Mesendoderm (in vitro differentiated cells): ENCODE data around the gene KCNRG.

Source experiments
- DNase-seq: peaks from one replicate; pipeline ENCODE4 v3.0.0; 2013
- H2AK5ac ChIP-seq: 2 replicates; pipeline ENCODE4 v1.6.1; 2013; ENCODE audit warnings: low read length, inconsistent platforms
- H2BK120ac ChIP-seq: 2 replicates; pipeline ENCODE4 v1.6.1; 2013; ENCODE audit warnings: low read depth, mild to moderate bottlenecking, low read length, moderate library complexity, mixed read lengths
- H2BK15ac ChIP-seq: replicated peaks from 2 replicates; pipeline ENCODE4 v1.6.1; 2013; ENCODE audit warnings: low read depth, mild to moderate bottlenecking, moderate library complexity
- H2BK5ac ChIP-seq: 2 replicates; pipeline ENCODE4 v1.6.1; 2013; ENCODE audit warnings: low read length, inconsistent platforms
- H3K18ac ChIP-seq: 2 replicates; pipeline ENCODE4 v1.6.1; 2013; ENCODE audit warnings: mild to moderate bottlenecking, low read length, mixed read lengths
- H3K23ac ChIP-seq: one replicate; pipeline ENCODE4 v1.6.1; 2013; ENCODE audit warnings: low read length
- H3K27ac ChIP-seq: 2 replicates; pipeline ENCODE4 v1.5.1; 2013; ENCODE audit warnings: low read depth, mild to moderate bottlenecking, inconsistent platforms, low read length, moderate library complexity
- H3K27me3 ChIP-seq: 2 replicates; pipeline ENCODE4 v1.6.1; 2013; ENCODE audit warnings: low read length, control low read depth, mild to moderate bottlenecking, inconsistent platforms; ENCODE audit not compliant: insufficient read depth, poor library complexity
- H3K36me3 ChIP-seq: 2 replicates; pipeline ENCODE4 v1.6.1; 2013; ENCODE audit warnings: low read length, inconsistent platforms; ENCODE audit not compliant: control insufficient read depth, insufficient read depth
- H3K4ac ChIP-seq: one replicate; pipeline ENCODE4 v1.6.1; 2013; ENCODE audit warnings: low read depth, mild to moderate bottlenecking, low read length, moderate library complexity
- H3K4me1 ChIP-seq: 2 replicates; pipeline ENCODE4 v1.6.1; 2013; ENCODE audit warnings: low read depth, low read length, inconsistent platforms; ENCODE audit not compliant: control insufficient read depth
- H3K4me2 ChIP-seq: 2 replicates; pipeline ENCODE4 v1.6.1; 2013; ENCODE audit warnings: low read length
- H3K4me3 ChIP-seq: 2 replicates; pipeline ENCODE4 v1.5.1; 2013; ENCODE audit warnings: mild to moderate bottlenecking, low read length
- H3K56ac ChIP-seq: one replicate; pipeline ENCODE4 v1.6.1; 2013; ENCODE audit warnings: low read length
- H3K79me1 ChIP-seq: 2 replicates; pipeline ENCODE4 v1.6.1; 2013; ENCODE audit warnings: low read length, inconsistent platforms
- H3K79me2 ChIP-seq: 2 replicates; pipeline ENCODE4 v1.6.1; 2013; ENCODE audit warnings: mild to moderate bottlenecking, low read length; ENCODE audit not compliant: control insufficient read depth, insufficient read depth
- H3K9ac ChIP-seq: 2 replicates; pipeline ENCODE4 v1.6.1; 2013; ENCODE audit warnings: low read length, inconsistent platforms
- H4K5ac ChIP-seq: one replicate; pipeline ENCODE4 v1.6.1; 2013; ENCODE audit warnings: low read length
- H4K8ac ChIP-seq: one replicate; pipeline ENCODE4 v1.6.1; 2013; ENCODE audit warnings: low read depth, mild to moderate bottlenecking, control low read depth, low read length, moderate library complexity
- WGBS: extraction: QIAGEN DNeasy Blood & Tissue Kit; methylation state at CpG from one replicate; pipeline ENCODE4 v1.1.7; 2013; ENCODE audit warnings: low lambda C conversion rate, missing lambda C conversion rate; ENCODE audit not compliant: insufficient coverage; ENCODE audit errors: extremely low coverage; 5-methylcytosine and 5-hydroxymethylcytosine counted together

KCNRG gene

GRCh38 chr13:50030315-50030714, 15.1 kb downstream of the KCNRG start:
- no peak overlapping the region for H3K4me3 ChIP-seq
- no peak overlapping the region for H3K27ac ChIP-seq
- WGBS: no CpG with 5 or more reads among the region's 3 CpGs
- H3K4me2 ChIP-seq: no peak overlapping the region
- no peak overlapping the region for H2BK5ac ChIP-seq
- no peaks in the 10 kb centered on the region for H3K4me1 ChIP-seq
- H3K23ac ChIP-seq: no peak overlapping the region
- no peak overlapping the region for H2BK15ac ChIP-seq
- no peaks in the 10 kb centered on the region for H3K36me3 ChIP-seq
- H3K79me1 ChIP-seq: no peaks in the 10 kb centered on the region
- no peak overlapping the region for H4K8ac ChIP-seq
- no peak overlapping the region for H3K4ac ChIP-seq
- no peaks in the 10 kb centered on the region for H3K27me3 ChIP-seq
- H3K79me2 ChIP-seq: no peaks in the 10 kb centered on the region
- no peak overlapping the region for H3K9ac ChIP-seq
- DNase-seq: peak; percentile 75
- no peak overlapping the region for H4K5ac ChIP-seq
- no peak overlapping the region for H2BK120ac ChIP-seq
- H2AK5ac ChIP-seq: no peak overlapping the region
- H3K56ac ChIP-seq: no peak overlapping the region
- H3K18ac ChIP-seq: no peak overlapping the region

- Histone ChIP-seq H3K9ac (no peak overlapping the region), H4K5ac (no peak overlapping the region), H3K27me3 (no peaks in the 10 kb centered on the region), H4K8ac (no peak overlapping the region), H3K4me1 (peaks cover 2% of the 10 kb centered on the region), H2BK120ac (no peak overlapping the region), H2BK15ac (no peak overlapping the region), H3K4me3 (no peak overlapping the region), H3K79me2 (no peaks in the 10 kb centered on the region), H3K79me1 (no peaks in the 10 kb centered on the region), H3K56ac (no peak overlapping the region), H3K36me3 (no peaks in the 10 kb centered on the region), H3K23ac (no peak overlapping the region), H3K4me2 (no peak overlapping the region), H2AK5ac (no peak overlapping the region), H3K27ac (no peak overlapping the region), H3K18ac (no peak overlapping the region), H3K4ac (no peak overlapping the region), H2BK5ac (no peak overlapping the region)
- DNase-seq: no peak
Measured at GRCh38 chr13:50033725-50034124, 18.5 kb downstream of the KCNRG start.

- Histone ChIP-seq H2BK5ac (no peak overlapping the region), H2BK120ac (no peak overlapping the region), H3K79me1 (no peaks in the 10 kb centered on the region), H3K4me1 (peaks cover 2% of the 10 kb centered on the region), H3K79me2 (no peaks in the 10 kb centered on the region), H3K36me3 (no peaks in the 10 kb centered on the region), H4K8ac (no peak overlapping the region), H3K18ac (no peak overlapping the region), H2BK15ac (no peak overlapping the region), H3K23ac (no peak overlapping the region), H3K4me2 (no peak overlapping the region), H4K5ac (no peak overlapping the region), H3K27ac (no peak overlapping the region), H3K27me3 (no peaks in the 10 kb centered on the region), H2AK5ac (no peak overlapping the region), H3K9ac (no peak overlapping the region), H3K4ac (no peak overlapping the region), H3K4me3 (no peak overlapping the region), H3K56ac (no peak overlapping the region)
- DNase-seq: peak; percentile 91
Measured at GRCh38 chr13:50037788-50038187, 22.5 kb downstream of the KCNRG start.

- WGBS: 100% methylated on average over 1 of the region's 6 CpGs
- no peak overlapping the region for H2AK5ac ChIP-seq
Measured at GRCh38 chr13:50038266-50038665, 23.0 kb downstream of the KCNRG start.

GRCh38 chr13:50052478-50052877, 37.2 kb downstream of the KCNRG start:
- Histone ChIP-seq H4K8ac (no peak overlapping the region), H3K4me2 (no peak overlapping the region), H3K56ac (no peak overlapping the region), H3K4ac (no peak overlapping the region), H3K4me1 (no peaks in the 10 kb centered on the region), H3K79me2 (no peaks in the 10 kb centered on the region), H3K18ac (no peak overlapping the region), H3K27ac (no peak overlapping the region), H2BK120ac (no peak overlapping the region), H2AK5ac (no peak overlapping the region), H2BK15ac (no peak overlapping the region), H4K5ac (no peak overlapping the region), H3K27me3 (no peaks in the 10 kb centered on the region), H3K79me1 (peaks cover 1% of the 10 kb centered on the region), H3K23ac (no peak overlapping the region), H2BK5ac (no peak overlapping the region), H3K9ac (no peak overlapping the region), H3K4me3 (no peak overlapping the region), H3K36me3 (no peaks in the 10 kb centered on the region)
- no peak for DNase-seq
- WGBS: no CpG with 5 or more reads among the region's 4 CpGs

More at GRCh38 chr13:50038266-50038665, 23.0 kb downstream of the KCNRG start:
- DNase-seq: no peak
- Histone ChIP-seq H3K9ac (no peak overlapping the region), H3K4me2 (no peak overlapping the region), H4K8ac (no peak overlapping the region), H2BK5ac (peak overlapping the region; percentile 57), H3K79me1 (no peaks in the 10 kb centered on the region), H3K79me2 (no peaks in the 10 kb centered on the region), H3K18ac (peak overlapping the region; percentile 70), H2BK15ac (no peak overlapping the region), H3K27ac (peak overlapping the region; percentile 31), H3K4me3 (no peak overlapping the region), H3K23ac (no peak overlapping the region), H4K5ac (no peak overlapping the region), H3K27me3 (no peaks in the 10 kb centered on the region), H3K4me1 (peaks cover 2% of the 10 kb centered on the region), H3K36me3 (no peaks in the 10 kb centered on the region), H2BK120ac (no peak overlapping the region), H3K56ac (peak overlapping the region; percentile 56), H3K4ac (no peak overlapping the region)

GRCh38 chr13:50053844-50054243, 38.6 kb downstream of the KCNRG start:
- Histone ChIP-seq H3K23ac (no peak overlapping the region), H3K36me3 (no peaks in the 10 kb centered on the region)
- WGBS: no CpG with 5 or more reads among the region's 1 CpG

More at GRCh38 chr13:50053844-50054243, 38.6 kb downstream of the KCNRG start:
- H3K9ac ChIP-seq: no peak overlapping the region
- H3K79me1 ChIP-seq: peaks cover 1% of the 10 kb centered on the region
- no peak for DNase-seq
- H2BK15ac ChIP-seq: no peak overlapping the region
- H3K79me2 ChIP-seq: no peaks in the 10 kb centered on the region
- H3K4me1 ChIP-seq: no peaks in the 10 kb centered on the region
- H3K4me2 ChIP-seq: no peak overlapping the region
- no peaks in the 10 kb centered on the region for H3K27me3 ChIP-seq
- H4K5ac ChIP-seq: no peak overlapping the region
- H3K18ac ChIP-seq: no peak overlapping the region
- H2BK120ac ChIP-seq: no peak overlapping the region
- no peak overlapping the region for H3K4me3 ChIP-seq
- no peak overlapping the region for H4K8ac ChIP-seq
- H3K27ac ChIP-seq: no peak overlapping the region
- H2BK5ac ChIP-seq: no peak overlapping the region
- H3K56ac ChIP-seq: no peak overlapping the region
- H2AK5ac ChIP-seq: no peak overlapping the region
- H3K4ac ChIP-seq: no peak overlapping the region
